CD14-positive monocyte (primary cell): ENCODE results near the gene TPCN1. TPM values are rescaled to one million over a fixed set of nuclear protein-coding genes. Genes with fewer than 3 reads are reported as not detected.

Source experiments
- DNase-seq, 3 donors: peaks; one replicate each; pipeline ENCODE4 v3.0.0-alpha.2; 2011 to 2022
- H2AFZ ChIP-seq: 2 replicates; pipeline ENCODE4 v1.6.0; 2012; ENCODE audit warnings: mild to moderate bottlenecking, low read depth, low read length, inconsistent platforms; ENCODE audit not compliant: insufficient read depth, poor library complexity, severe bottlenecking
- H3K27ac ChIP-seq, 2 donors: 1 replicate in 1 of 2; 2 replicates in 1 of 2; pipeline ENCODE4 v1.5.1; 2012 to 2013; ENCODE audit warnings: low read length in 2 of 2, control low read depth in 1 of 2, inconsistent platforms in 1 of 2, low read depth in 1 of 2, mild to moderate bottlenecking in 1 of 2
- H3K27me3 ChIP-seq, 2 donors: one replicate each; pipeline versions ENCODE4 v1.6.0 to v1.6.1; 2011 to 2013; ENCODE audit warnings: low read length in 2 of 2; ENCODE audit not compliant: control insufficient read depth in 2 of 2, insufficient read depth in 2 of 2
- H3K36me3 ChIP-seq, 2 donors: replicated peaks in 1 of 2; 1 replicate in 1 of 2; 2 replicates in 1 of 2; pipeline versions ENCODE4 v1.5.1 to v1.6.1; 2012 to 2013; ENCODE audit warnings: low read length in 2 of 2, control low read depth in 1 of 2, inconsistent platforms in 1 of 2, mild to moderate bottlenecking in 1 of 2; ENCODE audit not compliant: insufficient read depth in 2 of 2, control insufficient read depth in 1 of 2
- H3K4me1 ChIP-seq, 2 donors: 1 replicate in 1 of 2; 2 replicates in 1 of 2; pipeline versions ENCODE4 v1.5.1 to v1.6.1; 2012 to 2013; ENCODE audit warnings: low read length in 2 of 2, control low read depth in 1 of 2, inconsistent platforms in 1 of 2, mild to moderate bottlenecking in 1 of 2, moderate library complexity in 1 of 2; ENCODE audit not compliant: insufficient read depth in 2 of 2, control insufficient read depth in 1 of 2
- H3K4me2 ChIP-seq: replicated peaks from 2 replicates; pipeline ENCODE3; 2012; ENCODE audit warnings: low read length, moderate library complexity, mild to moderate bottlenecking; ENCODE audit not compliant: poor library complexity, severe bottlenecking; ENCODE audit errors: extremely low read depth
- H3K4me3 ChIP-seq, 3 experiments: fragments of 200-600 bp in 1 of 3; sonication (generic) in 1 of 3; replicated peaks in 1 of 3; 1 replicate in 2 of 3; 2 replicates in 1 of 3; pipeline ENCODE4 v1.5.1; 2011 to 2013; ENCODE audit warnings: low read length in 3 of 3, mild to moderate bottlenecking in 3 of 3, control low read depth in 2 of 3, low read depth in 2 of 3, inconsistent platforms in 1 of 3, moderate library complexity in 1 of 3
- H3K79me2 ChIP-seq: 2 replicates; pipeline ENCODE4 v1.6.0; 2012; ENCODE audit warnings: mild to moderate bottlenecking, control low read depth, inconsistent platforms, low read length, moderate library complexity; ENCODE audit not compliant: insufficient read depth
- H3K9ac ChIP-seq: 2 replicates; pipeline ENCODE4 v1.6.0; 2017; ENCODE audit warnings: low read length, mild to moderate bottlenecking; ENCODE audit not compliant: insufficient read depth, poor library complexity, severe bottlenecking
- H3K9me3 ChIP-seq, 2 donors: replicated peaks in 1 of 2; 1 replicate in 1 of 2; 2 replicates in 1 of 2; pipeline versions ENCODE4 v1.5.1 to v1.6.1; 2012 to 2013; ENCODE audit warnings: low read length in 2 of 2, control low read depth in 1 of 2; ENCODE audit not compliant: control insufficient read depth in 1 of 2, insufficient read depth in 1 of 2
- H4K20me1 ChIP-seq: 2 replicates; pipeline ENCODE4 v1.6.0; 2012; ENCODE audit warnings: mild to moderate bottlenecking, low read length, control low read depth, moderate library complexity; ENCODE audit not compliant: insufficient read depth
- H3K27ac Mint-ChIP-seq, 7 donors: one replicate each; pipeline ENCODE4 v1.8.0; 2020; ENCODE audit warnings: mild to moderate bottlenecking in 7 of 7, mixed read lengths in 7 of 7, moderate library complexity in 6 of 7, inconsistent platforms in 2 of 7
- H3K27me3 Mint-ChIP-seq, 3 donors: one replicate each; pipeline ENCODE4 v1.8.0; 2021 to 2022; ENCODE audit warnings: low read depth in 3 of 3, mild to moderate bottlenecking in 3 of 3, mixed read lengths in 3 of 3, moderate library complexity in 3 of 3, inconsistent platforms in 1 of 3
- H3K36me3 Mint-ChIP-seq, 2 donors: one replicate each; pipeline ENCODE4 v1.8.0; 2020; ENCODE audit warnings: mixed read lengths in 2 of 2, inconsistent platforms in 1 of 2, mild to moderate bottlenecking in 1 of 2
- H3K4me1 Mint-ChIP-seq: one replicate; pipeline ENCODE4 v1.8.0; 2020; ENCODE audit warnings: mild to moderate bottlenecking, mixed read lengths
- H3K4me3 Mint-ChIP-seq, 2 donors: one replicate each; pipeline ENCODE4 v1.8.0; 2020; ENCODE audit warnings: mild to moderate bottlenecking in 2 of 2, mixed read lengths in 2 of 2, moderate library complexity in 1 of 2
- H3K9me3 Mint-ChIP-seq, 7 donors: one replicate each; pipeline ENCODE4 v1.8.0; 2020 to 2022; ENCODE audit warnings: mixed read lengths in 7 of 7, mild to moderate bottlenecking in 6 of 7, moderate library complexity in 6 of 7, inconsistent platforms in 2 of 7
- whole genome bisulfite sequencing: methylation state at CpG from one replicate; pipeline ENCODE4 v1.1.5; 2013; ENCODE audit warnings: missing lambda C conversion rate; ENCODE audit not compliant: insufficient coverage; 5-methylcytosine and 5-hydroxymethylcytosine counted together
- intact Hi-C, 2 donors: fragments of 100-400 bp; cut with micrococcal nuclease; formaldehyde crosslinking; loops; one replicate each; pipeline versions ENCODE4 v1.15.0 to v1.15.1; 2023
- polyA plus RNA-seq, 3 donors: library from polyadenylated mRNA; depleted of rRNA in 1 of 3; unstranded in 2 of 3; stranded (reverse) in 1 of 3; fragments of 300-500 nt in 2 of 3; fragments of >200 nt in 1 of 3; fragmentation: Illumina TruSeq in 2 of 3; gene quantifications; 1 replicate in 2 of 3; 2 replicates in 1 of 3; pipeline ENCODE4 v1.2.3, GENCODE V29; 2012 to 2021
- TF ChIP-seq, protein P1 (sequence below): fragments of 200-600 bp; IDR thresholded peaks from one replicate; pipeline ENCODE4 v1.8.0; 2022; ENCODE audit warnings: antibody characterized with exemption, mild to moderate bottlenecking

Gene TPCN1
- polyA plus RNA-seq, 3 donors, result 20.4 to 110 (median 34.9) TPM

DNA sequence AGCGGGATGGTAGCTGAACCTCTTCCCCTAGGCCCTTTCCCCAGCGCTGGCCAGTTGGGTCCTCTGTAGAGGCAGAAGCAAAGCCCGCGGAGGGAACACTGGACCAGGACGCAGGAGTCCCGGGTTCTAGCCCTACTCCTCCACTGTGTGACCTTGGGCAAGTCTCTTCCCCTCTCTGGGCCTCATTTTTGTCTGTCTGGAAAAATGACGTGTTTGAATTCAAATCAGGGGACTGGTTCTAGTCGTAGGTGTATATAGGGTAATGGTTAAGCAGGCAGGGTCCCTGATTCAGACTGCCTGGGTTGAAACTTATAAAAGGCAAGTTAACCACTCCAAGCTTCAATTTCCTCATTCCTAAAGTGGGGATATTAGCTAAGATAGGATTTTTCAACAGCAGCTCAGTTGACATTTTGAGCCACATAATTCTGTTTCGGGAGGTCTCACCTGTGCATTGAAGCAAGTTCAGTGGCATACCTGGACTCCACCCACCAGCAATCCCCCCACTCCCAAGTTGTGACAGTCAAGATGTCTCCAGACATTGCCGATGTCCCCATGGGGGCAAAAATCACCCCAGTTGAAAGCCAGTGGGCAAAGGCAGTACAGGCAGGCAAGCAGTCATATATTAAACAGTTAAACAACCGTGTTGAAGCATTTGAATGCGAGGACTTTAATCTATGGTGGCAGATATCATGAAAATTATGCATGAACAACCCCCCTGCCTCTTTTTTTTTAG, 899 bp downstream of the TPCN1 start:
- no peaks in the 10 kb centered on the region for H3K9me3 Mint-ChIP-seq
- DNase-seq, result peak in 2 of 3 donors; percentile 22 to 32
- Histone ChIP-seq H3K4me2 (peak overlapping the region; percentile 91), H3K27ac (peak overlapping the region; percentile 73 to 83), H3K27me3 (no peaks in the 10 kb centered on the region), H3K4me3 (peak overlapping the region; percentile 92 to 98 (median 93)), H3K4me1 (peaks cover 60 to 68% of the 10 kb centered on the region in 2 donors), H3K9ac (peak overlapping the region; percentile 77), H4K20me1 (no peaks in the 10 kb centered on the region), H3K36me3 (no peaks in the 10 kb centered on the region), H3K79me2 (peaks cover 64% of the 10 kb centered on the region), H3K9me3 (no peaks in the 10 kb centered on the region), H2AFZ (peak overlapping the region; percentile 45)
- TF ChIP-seq, protein P1, sequence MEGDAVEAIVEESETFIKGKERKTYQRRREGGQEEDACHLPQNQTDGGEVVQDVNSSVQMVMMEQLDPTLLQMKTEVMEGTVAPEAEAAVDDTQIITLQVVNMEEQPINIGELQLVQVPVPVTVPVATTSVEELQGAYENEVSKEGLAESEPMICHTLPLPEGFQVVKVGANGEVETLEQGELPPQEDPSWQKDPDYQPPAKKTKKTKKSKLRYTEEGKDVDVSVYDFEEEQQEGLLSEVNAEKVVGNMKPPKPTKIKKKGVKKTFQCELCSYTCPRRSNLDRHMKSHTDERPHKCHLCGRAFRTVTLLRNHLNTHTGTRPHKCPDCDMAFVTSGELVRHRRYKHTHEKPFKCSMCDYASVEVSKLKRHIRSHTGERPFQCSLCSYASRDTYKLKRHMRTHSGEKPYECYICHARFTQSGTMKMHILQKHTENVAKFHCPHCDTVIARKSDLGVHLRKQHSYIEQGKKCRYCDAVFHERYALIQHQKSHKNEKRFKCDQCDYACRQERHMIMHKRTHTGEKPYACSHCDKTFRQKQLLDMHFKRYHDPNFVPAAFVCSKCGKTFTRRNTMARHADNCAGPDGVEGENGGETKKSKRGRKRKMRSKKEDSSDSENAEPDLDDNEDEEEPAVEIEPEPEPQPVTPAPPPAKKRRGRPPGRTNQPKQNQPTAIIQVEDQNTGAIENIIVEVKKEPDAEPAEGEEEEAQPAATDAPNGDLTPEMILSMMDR, result no peak
- WGBS, result 20% methylated on average over 6 of the region's 12 CpGs
- H3K27ac Mint-ChIP-seq, result peak overlapping the region; percentile 88 to 98 (median 92)
- peaks cover 4 to 10% of the 10 kb centered on the region in 2 donors for H3K36me3 Mint-ChIP-seq
- H3K27me3 Mint-ChIP-seq, result no peaks in the 10 kb centered on the region
- H3K4me3 Mint-ChIP-seq, result peak overlapping the region; percentile 89 to 96
- intact Hi-C loops, result loop anchor here in 1 of 2 donors (2.0 kb wide), 1 partner anchor 15 kb away; no protein-coding TSS in a partner anchor
- peaks cover 49% of the 10 kb centered on the region for H3K4me1 Mint-ChIP-seq

DNA sequence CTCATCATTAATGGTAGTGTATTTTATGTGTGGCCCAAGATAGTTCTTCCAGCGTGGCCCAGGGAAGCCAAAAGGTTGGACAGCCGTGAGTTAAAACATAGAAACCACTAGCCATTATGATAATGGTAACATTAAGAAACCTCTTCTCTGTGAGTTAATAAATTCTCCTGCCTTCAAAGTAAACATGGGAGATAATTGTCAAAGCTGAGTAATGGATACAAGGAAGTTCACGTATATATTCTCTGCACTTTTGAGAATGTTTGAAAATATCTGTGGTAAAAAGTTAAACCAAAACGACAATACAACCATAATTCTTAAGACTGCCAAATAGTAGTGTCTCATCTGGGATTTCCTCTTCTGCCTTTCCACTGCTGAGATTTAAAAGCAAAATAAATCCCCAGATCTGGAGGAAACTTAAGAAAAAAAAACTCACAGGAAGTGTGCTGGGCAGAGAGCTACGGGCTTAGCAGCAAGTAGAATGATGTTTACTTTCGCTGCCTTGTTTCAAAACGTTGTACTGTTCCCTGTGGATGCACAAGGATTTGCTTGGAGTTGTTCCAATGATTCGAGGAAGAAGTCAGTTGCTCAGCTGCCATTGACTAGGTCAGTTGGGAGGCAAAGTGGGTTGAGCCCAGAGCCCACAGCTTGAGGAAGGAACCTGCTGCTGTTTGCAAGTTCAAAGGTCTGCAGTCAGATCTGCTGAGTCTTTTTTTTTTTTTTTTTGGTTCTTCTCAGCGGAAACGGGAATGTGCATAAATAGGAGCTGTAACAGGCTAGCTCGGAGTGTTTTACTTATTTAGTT, 1.7 kb downstream of the TPCN1 start:
- H3K4me3 Mint-ChIP-seq, result peak overlapping the region; percentile 89 to 96
- peak overlapping the region; percentile 77 for H3K9ac ChIP-seq
- no peaks in the 10 kb centered on the region for H4K20me1 ChIP-seq
- peak overlapping the region; percentile 9 for H2AFZ ChIP-seq
- H3K4me1 Mint-ChIP-seq, result peaks cover 49% of the 10 kb centered on the region
- peak overlapping the region; percentile 73 to 83 for H3K27ac ChIP-seq
- 0% methylated on average over 3 of the region's 11 CpGs for WGBS
- peaks cover 71% of the 10 kb centered on the region for H3K79me2 ChIP-seq
- H3K9me3 ChIP-seq, result no peaks in the 10 kb centered on the region
- H3K36me3 Mint-ChIP-seq, result peaks cover 12 to 18% of the 10 kb centered on the region in 2 donors
- DNase-seq, result peak in 2 of 3 donors; percentile 33 to 36
- H3K36me3 ChIP-seq, result peaks cover 3 to 6% of the 10 kb centered on the region in 2 donors
- intact Hi-C loops, result loop anchor here (1.0 to 2.0 kb wide), 2 partner anchors 9 to 14 kb away; no protein-coding TSS in a partner anchor
- H3K4me2 ChIP-seq, result peak overlapping the region; percentile 91
- TF ChIP-seq, protein P1, result no peak
- H3K27me3 ChIP-seq, result no peaks in the 10 kb centered on the region
- H3K4me1 ChIP-seq, result peaks cover 60 to 68% of the 10 kb centered on the region in 2 donors
- H3K27me3 Mint-ChIP-seq, result no peaks in the 10 kb centered on the region
- H3K9me3 Mint-ChIP-seq, result no peaks in the 10 kb centered on the region
- H3K27ac Mint-ChIP-seq, result peak overlapping the region; percentile 88 to 98 (median 92)
- peak overlapping the region; percentile 92 to 98 (median 93) for H3K4me3 ChIP-seq
